Stimulated activated memory B cell treated with anti-CD40 and anti-IgM and Interleukin-4, amounts not matched to agents 10 μg/mL and 1 μg/mL and 100 μg/mL, for 72 hours (primary cell): ENCODE results near the gene ATF7IP.
"Not testable (repeated sequence)": the region's sequence is repeated elsewhere in the genome, so short reads cannot be mapped to it uniquely, and the experiment has no call there.

Experiments used
- ATAC-seq: fragments of 150-1000 bp; cut with Tn5 transposase; 2 replicates; pipeline ENCODE4 v1.10.0; 2021
- H3K27ac Mint-ChIP-seq: one replicate; pipeline ENCODE4 v1.8.0; 2022; ENCODE audit warnings: mild to moderate bottlenecking, mixed read lengths
- H3K27me3 Mint-ChIP-seq: one replicate; pipeline ENCODE4 v1.8.0; 2022; ENCODE audit warnings: mixed read lengths
- H3K36me3 Mint-ChIP-seq: one replicate; pipeline ENCODE4 v1.8.0; 2022; ENCODE audit warnings: mixed read lengths
- H3K4me1 Mint-ChIP-seq: one replicate; pipeline ENCODE4 v1.8.0; 2022; ENCODE audit warnings: mixed read lengths
- H3K4me3 Mint-ChIP-seq: one replicate; pipeline ENCODE4 v1.8.0; 2022; ENCODE audit warnings: mild to moderate bottlenecking, moderate library complexity, mixed read lengths
- H3K9me3 Mint-ChIP-seq: one replicate; pipeline ENCODE4 v1.8.0; 2022; ENCODE audit warnings: mixed read lengths

The ATF7IP gene

DNA sequence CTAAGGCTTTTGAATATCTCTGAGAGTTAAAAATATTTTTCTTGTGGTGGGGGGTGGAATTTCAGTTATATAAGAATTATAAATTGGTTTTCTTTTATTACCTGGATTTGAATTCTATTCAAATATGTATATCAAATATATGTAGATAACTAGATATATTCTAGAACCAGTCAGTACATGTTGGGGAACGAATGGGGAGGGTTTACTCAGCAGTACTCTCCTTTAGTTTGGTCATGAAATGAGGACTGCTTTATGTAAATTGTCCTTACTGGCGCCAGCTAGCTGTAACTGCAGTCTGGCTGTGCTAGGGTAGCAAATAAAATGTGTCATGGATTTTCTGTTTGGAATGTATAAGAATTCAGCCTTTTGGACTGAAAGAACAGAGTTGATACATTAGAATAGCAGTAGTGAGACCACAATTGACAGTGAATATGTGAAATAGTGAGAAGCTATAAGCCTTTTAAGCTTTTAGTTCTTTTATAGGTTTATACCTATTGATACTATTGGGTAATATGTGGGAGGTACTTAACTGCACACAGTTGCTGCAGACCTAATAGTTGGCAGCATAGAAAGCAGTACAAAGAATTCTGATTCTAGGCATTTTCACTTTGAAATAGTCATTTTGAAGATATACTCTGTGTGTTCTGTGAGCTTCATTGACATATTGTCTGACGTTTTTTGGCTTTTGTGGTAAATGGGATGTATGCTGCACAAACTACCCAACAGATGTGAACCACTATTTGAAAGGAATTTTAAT, 29.0 kb downstream of the ATF7IP start:
- Mint-ChIP-seq H3K36me3 (peaks cover 61% of the 10 kb centered on the region), H3K4me3 (peak overlapping the region; percentile 70), H3K27me3 (no peaks in the 10 kb centered on the region), H3K9me3 (peaks cover 4% of the 10 kb centered on the region), H3K27ac (peak overlapping the region; percentile 92), H3K4me1 (peaks cover 68% of the 10 kb centered on the region)
- peak; percentile 87 for ATAC-seq

DNA sequence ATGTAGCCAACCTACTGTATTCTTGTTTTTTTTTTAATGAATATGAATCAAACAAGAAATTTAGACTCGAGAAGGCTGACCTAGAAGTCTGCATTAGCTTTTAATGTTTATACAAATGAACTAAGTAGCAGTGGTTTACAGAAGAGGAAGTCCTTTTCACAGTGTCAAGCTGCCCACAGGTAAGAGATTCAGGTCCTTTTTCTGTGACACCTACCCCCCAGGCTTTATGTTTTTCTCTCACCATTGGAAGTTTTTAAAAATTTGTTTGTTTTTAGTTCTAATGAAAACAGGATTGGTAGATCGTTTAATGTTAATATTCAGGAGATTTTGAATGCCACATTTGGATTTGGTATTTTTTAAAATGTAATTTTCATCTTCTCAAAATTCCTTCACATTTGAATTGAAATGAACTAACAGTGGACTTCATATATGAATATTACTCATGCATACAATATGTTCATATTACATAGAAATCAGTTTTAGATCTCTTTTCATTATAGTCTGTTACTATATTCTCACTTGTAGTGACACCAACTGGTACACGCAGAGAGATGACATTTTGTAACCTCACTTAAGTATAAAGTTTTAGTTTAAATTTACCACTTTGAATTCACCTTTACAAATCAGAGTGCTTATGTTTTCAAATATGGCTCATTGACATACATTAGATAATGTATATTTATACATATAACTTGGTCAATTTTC, 29.7 kb downstream of the ATF7IP start:
- peak overlapping the region; percentile 92 for H3K27ac Mint-ChIP-seq
- H3K36me3 Mint-ChIP-seq, result peaks cover 60% of the 10 kb centered on the region
- peak overlapping the region; percentile 70 for H3K4me3 Mint-ChIP-seq
- peaks cover 7% of the 10 kb centered on the region for H3K9me3 Mint-ChIP-seq
- H3K4me1 Mint-ChIP-seq, result peaks cover 75% of the 10 kb centered on the region
- ATAC-seq, result peak; percentile 91
- H3K27me3 Mint-ChIP-seq, result no peaks in the 10 kb centered on the region

- peaks cover 79% of the 10 kb centered on the region for H3K4me1 Mint-ChIP-seq
Observed at GRCh38 chr12:14396071-14396470, 30.6 kb downstream of the ATF7IP start.

GRCh38 chr12:14399871-14400270, 34.4 kb downstream of the ATF7IP start:
- peak overlapping the region; percentile 40 for H3K4me3 Mint-ChIP-seq
- H3K36me3 Mint-ChIP-seq, result peaks cover 61% of the 10 kb centered on the region
- no peaks in the 10 kb centered on the region for H3K27me3 Mint-ChIP-seq
- no peak for ATAC-seq
- peaks cover 7% of the 10 kb centered on the region for H3K9me3 Mint-ChIP-seq
- peaks cover 88% of the 10 kb centered on the region for H3K4me1 Mint-ChIP-seq
- peak overlapping the region; percentile 20 for H3K27ac Mint-ChIP-seq

More at GRCh38 chr12:14396071-14396470, 30.6 kb downstream of the ATF7IP start:
- Mint-ChIP-seq H3K9me3 (peaks cover 7% of the 10 kb centered on the region), H3K4me3 (peak overlapping the region; percentile 39), H3K27ac (peak overlapping the region; percentile 92), H3K27me3 (no peaks in the 10 kb centered on the region), H3K36me3 (peaks cover 62% of the 10 kb centered on the region)
- no peak for ATAC-seq

DNA sequence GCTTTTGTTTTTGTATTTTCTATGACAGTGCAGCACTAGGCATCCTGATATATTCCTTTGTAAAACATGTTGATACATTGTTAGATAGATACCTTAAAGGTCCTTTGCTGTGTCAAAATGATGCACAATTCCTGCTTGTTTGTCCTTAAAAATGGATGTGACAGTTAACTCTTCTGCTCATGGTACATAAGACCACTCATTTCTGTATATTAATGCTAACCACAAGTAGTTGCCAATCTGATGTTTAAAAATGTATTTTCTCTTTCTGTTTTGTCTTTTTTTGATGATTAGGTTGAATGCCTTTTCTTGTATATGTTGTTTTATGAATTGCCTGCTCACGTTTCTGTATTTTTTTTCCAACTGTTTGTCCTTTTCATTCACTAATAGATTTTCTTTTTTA, 35.1 kb downstream of the ATF7IP start:
- no peaks in the 10 kb centered on the region for H3K27me3 Mint-ChIP-seq
- H3K9me3 Mint-ChIP-seq, result peaks cover 7% of the 10 kb centered on the region
- no peak overlapping the region for H3K4me3 Mint-ChIP-seq
- peaks cover 63% of the 10 kb centered on the region for H3K36me3 Mint-ChIP-seq
- no peak for ATAC-seq
- H3K27ac Mint-ChIP-seq, result peak overlapping the region; percentile 64
- peaks cover 84% of the 10 kb centered on the region for H3K4me1 Mint-ChIP-seq

DNA sequence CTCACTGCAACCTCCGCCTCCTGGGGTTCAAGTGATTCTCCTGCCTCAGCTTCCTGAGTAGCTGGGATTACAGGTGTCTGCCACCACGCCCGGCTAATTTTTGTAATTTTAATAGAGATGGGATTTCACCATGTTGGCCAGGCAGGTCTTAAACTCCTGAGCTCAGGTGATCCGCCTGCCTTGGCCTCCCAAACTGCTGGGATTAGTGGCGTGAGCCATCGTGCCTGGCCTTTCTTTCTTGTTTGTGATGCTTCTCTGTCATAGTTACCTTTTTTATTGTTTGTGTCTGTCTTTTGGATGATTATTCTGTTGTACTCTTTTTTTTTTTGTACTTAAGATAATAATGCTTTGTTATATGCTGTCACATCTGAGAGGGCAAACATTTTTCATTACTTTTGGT, 35.8 kb downstream of the ATF7IP start:
- H3K27me3 Mint-ChIP-seq, ATAC-seq, H3K4me3 Mint-ChIP-seq, H3K9me3 Mint-ChIP-seq: not testable (repeated sequence)
- H3K4me1 Mint-ChIP-seq, result peaks cover 77% of the 10 kb centered on the region
- H3K27ac Mint-ChIP-seq, result peak overlapping the region; percentile 64
- peaks cover 63% of the 10 kb centered on the region for H3K36me3 Mint-ChIP-seq

DNA sequence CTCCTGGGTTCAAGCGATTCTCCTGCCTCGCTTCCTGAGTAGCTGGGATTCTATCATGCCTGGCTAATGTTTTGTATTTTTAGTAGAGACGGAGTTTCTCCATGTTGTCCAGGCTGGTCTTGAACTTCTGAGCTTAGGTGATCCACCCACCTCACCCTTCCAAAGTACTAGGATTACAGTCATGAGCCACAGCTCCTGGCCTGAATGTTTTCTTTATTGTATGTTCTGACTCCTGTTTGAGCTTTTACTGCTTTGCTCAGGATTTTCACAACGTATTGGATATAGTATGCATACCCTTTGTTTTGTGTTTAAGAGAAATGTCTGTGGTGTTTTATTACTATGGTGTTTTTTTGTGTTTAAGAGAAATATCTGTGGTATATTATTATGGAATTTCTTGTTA, 37.2 kb downstream of the ATF7IP start:
- H3K36me3 Mint-ChIP-seq, result peaks cover 50% of the 10 kb centered on the region
- H3K4me1 Mint-ChIP-seq, result peaks cover 66% of the 10 kb centered on the region
- ATAC-seq, result no peak
- no peak overlapping the region for H3K4me3 Mint-ChIP-seq
- H3K9me3 Mint-ChIP-seq, result peaks cover 3% of the 10 kb centered on the region
- no peaks in the 10 kb centered on the region for H3K27me3 Mint-ChIP-seq
- peak overlapping the region; percentile 80 for H3K27ac Mint-ChIP-seq

DNA sequence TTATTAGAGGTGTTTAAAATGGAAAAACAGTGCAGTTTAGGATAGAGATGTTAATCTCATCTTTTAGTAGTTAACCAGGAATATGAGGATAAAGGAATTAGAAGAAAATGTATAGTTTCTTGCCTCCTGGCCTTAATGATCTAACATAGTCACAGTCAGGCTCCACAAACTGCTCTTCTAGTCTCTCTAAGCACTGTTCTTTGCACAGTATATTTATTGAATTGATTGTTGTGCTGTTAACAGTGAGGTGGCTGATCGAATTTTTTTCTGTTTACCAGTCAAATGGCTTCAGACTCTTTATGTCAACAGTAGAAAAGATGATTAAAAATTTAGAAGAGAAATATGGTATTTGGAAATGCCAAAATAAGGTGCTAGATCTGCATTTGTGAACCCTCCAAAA, 37.8 kb downstream of the ATF7IP start:
- Mint-ChIP-seq H3K9me3 (peaks cover 3% of the 10 kb centered on the region), H3K4me3 (no peak overlapping the region), H3K27ac (peak overlapping the region; percentile 80), H3K4me1 (peaks cover 60% of the 10 kb centered on the region), H3K27me3 (no peaks in the 10 kb centered on the region), H3K36me3 (peaks cover 46% of the 10 kb centered on the region)
- no peak for ATAC-seq

GRCh38 chr12:14403711-14404196, 38.3 kb downstream of the ATF7IP start:
- H3K9me3 Mint-ChIP-seq, result peaks cover 3% of the 10 kb centered on the region
- H3K4me1 Mint-ChIP-seq, result peaks cover 56% of the 10 kb centered on the region
- peaks cover 46% of the 10 kb centered on the region for H3K36me3 Mint-ChIP-seq
- peak overlapping the region; percentile 80 for H3K27ac Mint-ChIP-seq
- H3K4me3 Mint-ChIP-seq, result peak overlapping the region; percentile 44
- no peaks in the 10 kb centered on the region for H3K27me3 Mint-ChIP-seq
- ATAC-seq, result peak; percentile 50

GRCh38 chr12:14405407-14405806, 39.9 kb downstream of the ATF7IP start:
- H3K36me3 Mint-ChIP-seq, result peaks cover 42% of the 10 kb centered on the region
- peaks cover 51% of the 10 kb centered on the region for H3K4me1 Mint-ChIP-seq
- not testable (repeated sequence) for ATAC-seq, H3K9me3 Mint-ChIP-seq, H3K4me3 Mint-ChIP-seq, H3K27me3 Mint-ChIP-seq, H3K27ac Mint-ChIP-seq

DNA sequence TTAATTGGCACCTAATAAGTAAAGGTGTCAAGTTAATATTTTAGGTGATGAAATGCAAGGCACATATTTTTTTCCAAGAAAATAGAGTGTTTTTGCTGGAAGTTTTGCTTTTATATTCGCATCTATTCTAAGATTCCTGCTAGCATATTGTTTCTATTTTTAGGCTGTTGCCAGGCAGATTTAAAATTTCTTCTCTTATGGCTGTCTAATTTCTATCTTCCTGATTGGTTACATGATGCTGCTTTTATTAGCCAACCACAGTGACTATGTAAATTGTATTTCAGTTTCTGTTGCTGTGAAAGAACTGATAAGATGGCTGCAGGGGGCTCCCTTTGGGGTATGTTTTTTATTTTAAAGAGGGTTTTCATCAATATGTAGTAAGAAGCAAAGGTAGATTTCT, 42.7 kb downstream of the ATF7IP start:
- Mint-ChIP-seq H3K4me3 (no peak overlapping the region), H3K27me3 (no peaks in the 10 kb centered on the region), H3K27ac (no peak overlapping the region), H3K4me1 (peaks cover 29% of the 10 kb centered on the region), H3K9me3 (no peaks in the 10 kb centered on the region), H3K36me3 (peaks cover 33% of the 10 kb centered on the region)
- no peak for ATAC-seq

GRCh38 chr12:14410177-14410576, 44.7 kb downstream of the ATF7IP start:
- no peaks in the 10 kb centered on the region for H3K9me3 Mint-ChIP-seq
- H3K27ac Mint-ChIP-seq, result no peak overlapping the region
- H3K27me3 Mint-ChIP-seq, result no peaks in the 10 kb centered on the region
- H3K4me1 Mint-ChIP-seq, result peaks cover 22% of the 10 kb centered on the region
- ATAC-seq, result no peak
- peaks cover 33% of the 10 kb centered on the region for H3K36me3 Mint-ChIP-seq
- H3K4me3 Mint-ChIP-seq, result no peak overlapping the region

DNA sequence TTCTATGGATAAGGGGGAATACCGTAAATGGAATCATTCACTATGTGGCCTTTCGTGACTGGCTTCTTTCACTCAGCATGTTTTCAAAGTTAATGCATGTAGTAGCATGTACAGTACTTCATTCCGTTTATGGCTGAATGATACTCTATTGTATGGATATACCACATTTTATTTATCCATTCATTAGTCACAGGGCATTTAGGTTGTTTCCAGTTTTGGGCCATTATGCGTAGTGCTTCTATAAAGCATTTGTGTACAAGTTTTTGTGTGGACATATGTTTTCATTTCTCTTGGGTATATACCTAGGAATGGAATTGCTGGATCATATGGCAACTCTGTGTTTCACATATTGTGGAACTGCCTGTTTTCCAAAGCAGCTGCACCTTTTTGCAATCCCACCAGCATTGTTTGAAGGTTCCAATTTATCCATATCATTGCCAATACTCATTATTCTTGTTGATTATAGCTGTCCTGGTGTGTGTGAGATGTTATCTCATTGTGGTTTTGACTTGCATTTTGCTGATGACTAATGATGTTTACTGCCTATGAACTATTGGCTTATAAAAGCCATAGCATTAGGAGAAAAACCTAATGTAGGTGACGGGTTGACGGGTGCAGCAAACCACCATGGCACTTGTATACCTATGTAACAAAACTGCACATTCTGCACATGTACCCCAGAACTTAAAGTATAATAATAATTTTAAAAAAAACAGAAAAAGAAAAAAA, 45.5 kb downstream of the ATF7IP start:
- Mint-ChIP-seq H3K4me1 (peaks cover 24% of the 10 kb centered on the region), H3K36me3 (peaks cover 27% of the 10 kb centered on the region), H3K27ac (no peak overlapping the region), H3K9me3 (no peaks in the 10 kb centered on the region), H3K4me3 (no peak overlapping the region), H3K27me3 (no peaks in the 10 kb centered on the region)
- no peak for ATAC-seq

DNA sequence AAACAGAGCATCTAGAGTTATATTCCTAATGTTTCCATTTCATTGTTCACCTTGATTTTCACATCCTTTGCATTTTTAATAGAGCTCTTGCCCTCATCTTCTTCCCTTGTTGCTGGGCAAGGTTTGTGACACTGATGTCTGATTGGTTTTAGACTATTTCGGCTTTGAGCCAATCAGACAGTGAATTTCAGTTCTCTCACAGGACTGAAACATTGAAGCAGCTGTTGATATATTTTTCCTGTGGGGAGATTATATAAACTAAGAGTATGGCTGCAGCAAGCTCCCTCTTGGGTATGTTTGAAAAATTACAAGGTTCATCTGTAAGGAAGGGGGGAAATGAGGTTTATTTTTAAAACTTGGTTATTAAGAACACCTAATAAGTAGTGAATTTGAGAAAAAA, 51.2 kb downstream of the ATF7IP start:
- H3K9me3 Mint-ChIP-seq, result peaks cover 3% of the 10 kb centered on the region
- no peak overlapping the region for H3K4me3 Mint-ChIP-seq
- peak; percentile 71 for ATAC-seq
- peak overlapping the region; percentile 59 for H3K27ac Mint-ChIP-seq
- peaks cover 24% of the 10 kb centered on the region for H3K4me1 Mint-ChIP-seq
- H3K36me3 Mint-ChIP-seq, result peaks cover 35% of the 10 kb centered on the region
- H3K27me3 Mint-ChIP-seq, result no peaks in the 10 kb centered on the region

DNA sequence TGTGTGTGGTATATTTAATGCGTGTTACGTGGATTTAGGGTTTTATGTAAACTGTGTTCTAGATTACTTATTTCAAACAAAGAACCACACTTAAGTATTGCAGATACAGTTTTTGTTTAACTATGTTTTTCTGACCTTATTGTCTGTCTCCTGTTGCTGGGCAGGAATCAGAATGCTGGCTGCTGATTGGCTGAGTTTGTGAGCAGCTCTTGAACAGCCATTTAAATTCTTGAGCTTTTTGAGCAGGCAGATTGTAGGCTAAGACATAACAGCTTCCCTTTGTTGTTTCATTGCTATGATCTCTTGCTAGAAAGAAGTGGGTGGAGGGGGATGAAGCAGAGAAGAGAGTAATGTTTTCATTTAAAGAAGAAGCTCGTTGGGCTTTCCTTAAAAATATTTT, 52.2 kb downstream of the ATF7IP start:
- H3K36me3 Mint-ChIP-seq, result peaks cover 40% of the 10 kb centered on the region

More for the DNA sequence above, 52.2 kb downstream of the ATF7IP start:
- Mint-ChIP-seq H3K9me3 (peaks cover 6% of the 10 kb centered on the region), H3K27me3 (no peaks in the 10 kb centered on the region), H3K27ac (no peak overlapping the region), H3K4me3 (no peak overlapping the region), H3K4me1 (peaks cover 30% of the 10 kb centered on the region)
- peak; percentile 47 for ATAC-seq
